ENCODE data around the gene EPHB1. TPM values are rescaled to one million over a fixed set of nuclear protein-coding genes. Genes with fewer than 3 reads are reported as not detected.

EPHB1 gene
- total RNA-seq, 1 donor from 2014 or later, result 16.3 TPM

DNA sequence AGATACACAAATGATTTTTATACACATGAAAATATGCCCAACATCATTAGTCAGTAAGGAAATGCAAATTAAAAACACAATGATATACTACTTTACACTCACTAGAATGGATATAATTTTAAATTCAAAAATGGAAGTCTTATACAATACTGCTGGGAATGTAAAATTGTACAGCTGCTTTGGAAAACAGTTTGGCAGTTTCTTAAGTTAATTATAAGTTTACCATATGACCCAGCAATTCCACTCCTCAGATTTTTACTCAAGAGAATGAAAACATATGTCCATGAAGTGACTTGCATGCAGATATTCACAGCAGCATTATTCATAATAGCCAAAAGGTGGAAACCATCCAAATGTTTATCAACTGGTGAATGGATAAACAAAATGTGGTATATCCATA, 281.3 kb downstream of the EPHB1 start:
- Mint-ChIP-seq H3K9me3 (ENCODE audit: unreplicated experiment) (peaks cover 4% of the 10 kb centered on the region), H3K4me1 (ENCODE audit: low read depth, unreplicated experiment) (peaks cover 6% of the 10 kb centered on the region), H3K36me3 (ENCODE audit: unreplicated experiment) (peaks cover 10% of the 10 kb centered on the region), H3K27me3 (ENCODE audit: unreplicated experiment) (peaks cover 5% of the 10 kb centered on the region), H3K4me3 (ENCODE audit: unreplicated experiment) (no peak overlapping the region), H3K27ac (ENCODE audit: unreplicated experiment) (no peak overlapping the region)
- no peak for DNase-seq
- TF ChIP-seq, protein P1, sequence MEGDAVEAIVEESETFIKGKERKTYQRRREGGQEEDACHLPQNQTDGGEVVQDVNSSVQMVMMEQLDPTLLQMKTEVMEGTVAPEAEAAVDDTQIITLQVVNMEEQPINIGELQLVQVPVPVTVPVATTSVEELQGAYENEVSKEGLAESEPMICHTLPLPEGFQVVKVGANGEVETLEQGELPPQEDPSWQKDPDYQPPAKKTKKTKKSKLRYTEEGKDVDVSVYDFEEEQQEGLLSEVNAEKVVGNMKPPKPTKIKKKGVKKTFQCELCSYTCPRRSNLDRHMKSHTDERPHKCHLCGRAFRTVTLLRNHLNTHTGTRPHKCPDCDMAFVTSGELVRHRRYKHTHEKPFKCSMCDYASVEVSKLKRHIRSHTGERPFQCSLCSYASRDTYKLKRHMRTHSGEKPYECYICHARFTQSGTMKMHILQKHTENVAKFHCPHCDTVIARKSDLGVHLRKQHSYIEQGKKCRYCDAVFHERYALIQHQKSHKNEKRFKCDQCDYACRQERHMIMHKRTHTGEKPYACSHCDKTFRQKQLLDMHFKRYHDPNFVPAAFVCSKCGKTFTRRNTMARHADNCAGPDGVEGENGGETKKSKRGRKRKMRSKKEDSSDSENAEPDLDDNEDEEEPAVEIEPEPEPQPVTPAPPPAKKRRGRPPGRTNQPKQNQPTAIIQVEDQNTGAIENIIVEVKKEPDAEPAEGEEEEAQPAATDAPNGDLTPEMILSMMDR (IDR thresholded peaks at IDR 0.05; ENCODE audit: partially characterized antibody, unreplicated experiment), result no peak

GRCh38 chr3:135077186-135077585, 282.1 kb downstream of the EPHB1 start:
- TF ChIP-seq, protein P1 (IDR thresholded peaks at IDR 0.05; ENCODE audit: partially characterized antibody, unreplicated experiment), result no peak
- Mint-ChIP-seq H3K4me3 (ENCODE audit: unreplicated experiment) (no peak overlapping the region), H3K27me3 (ENCODE audit: unreplicated experiment) (peaks cover 5% of the 10 kb centered on the region), H3K9me3 (ENCODE audit: unreplicated experiment) (peaks cover 5% of the 10 kb centered on the region), H3K36me3 (ENCODE audit: unreplicated experiment) (peaks cover 10% of the 10 kb centered on the region), H3K27ac (ENCODE audit: unreplicated experiment) (no peak overlapping the region), H3K4me1 (ENCODE audit: low read depth, unreplicated experiment) (peaks cover 13% of the 10 kb centered on the region)
- DNase-seq, result no peak

DNA sequence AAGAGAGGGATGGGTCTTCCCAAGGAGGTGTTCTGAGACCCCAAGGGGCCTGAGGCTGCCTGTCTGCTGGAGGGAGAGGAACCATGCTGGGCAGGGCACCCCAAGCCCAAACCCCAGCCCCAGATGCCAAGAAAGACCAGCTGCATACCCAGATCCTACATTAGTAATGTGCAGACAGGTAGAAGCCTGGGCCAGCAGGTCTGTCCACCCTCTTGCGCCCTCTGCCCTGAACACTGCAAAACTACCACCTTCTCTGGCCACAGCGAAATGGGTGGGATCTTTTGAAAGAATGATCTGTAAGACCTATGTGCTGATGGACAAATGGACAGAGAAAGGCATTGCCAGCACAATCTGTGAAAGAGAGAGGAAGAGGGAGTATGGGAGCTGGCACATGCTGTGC, 283.2 kb downstream of the EPHB1 start:
- peaks cover 5% of the 10 kb centered on the region for H3K36me3 Mint-ChIP-seq (ENCODE audit: unreplicated experiment)
- no peak for DNase-seq
- no peak overlapping the region for H3K27ac Mint-ChIP-seq (ENCODE audit: unreplicated experiment)
- TF ChIP-seq, protein P1 (IDR thresholded peaks at IDR 0.05; ENCODE audit: partially characterized antibody, unreplicated experiment), result no peak
- H3K4me1 Mint-ChIP-seq (ENCODE audit: low read depth, unreplicated experiment), result peaks cover 16% of the 10 kb centered on the region
- peaks cover 5% of the 10 kb centered on the region for H3K27me3 Mint-ChIP-seq (ENCODE audit: unreplicated experiment)
- H3K4me3 Mint-ChIP-seq (ENCODE audit: unreplicated experiment), result no peak overlapping the region
- H3K9me3 Mint-ChIP-seq (ENCODE audit: unreplicated experiment), result peaks cover 5% of the 10 kb centered on the region

DNA sequence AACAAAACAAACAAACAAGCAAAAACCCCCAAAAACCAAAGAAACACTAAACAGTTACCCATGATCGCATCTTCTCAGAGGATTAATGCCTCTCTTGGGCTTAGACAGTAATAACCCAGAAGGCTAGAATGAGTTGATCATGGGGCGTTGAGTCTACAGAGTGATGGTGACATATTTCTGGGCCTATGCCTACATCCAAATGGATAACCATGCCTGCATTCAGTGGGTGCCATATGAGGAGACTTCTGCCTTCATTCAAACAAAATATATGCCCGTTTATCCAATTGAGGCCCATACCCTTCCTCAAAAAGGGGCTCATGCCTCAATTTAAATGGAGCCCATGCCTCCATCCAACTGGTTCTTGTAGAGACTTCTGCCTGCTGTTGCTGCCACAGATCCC, 284.0 kb downstream of the EPHB1 start:
- H3K27ac Mint-ChIP-seq (ENCODE audit: unreplicated experiment), result no peak overlapping the region
- H3K9me3 Mint-ChIP-seq (ENCODE audit: unreplicated experiment), result peaks cover 5% of the 10 kb centered on the region
- peaks cover 16% of the 10 kb centered on the region for H3K4me1 Mint-ChIP-seq (ENCODE audit: low read depth, unreplicated experiment)
- no peak overlapping the region for H3K4me3 Mint-ChIP-seq (ENCODE audit: unreplicated experiment)
- DNase-seq, result no peak
- peaks cover 5% of the 10 kb centered on the region for H3K27me3 Mint-ChIP-seq (ENCODE audit: unreplicated experiment)
- TF ChIP-seq, protein P1 (IDR thresholded peaks at IDR 0.05; ENCODE audit: partially characterized antibody, unreplicated experiment), result no peak
- peaks cover 5% of the 10 kb centered on the region for H3K36me3 Mint-ChIP-seq (ENCODE audit: unreplicated experiment)

DNA sequence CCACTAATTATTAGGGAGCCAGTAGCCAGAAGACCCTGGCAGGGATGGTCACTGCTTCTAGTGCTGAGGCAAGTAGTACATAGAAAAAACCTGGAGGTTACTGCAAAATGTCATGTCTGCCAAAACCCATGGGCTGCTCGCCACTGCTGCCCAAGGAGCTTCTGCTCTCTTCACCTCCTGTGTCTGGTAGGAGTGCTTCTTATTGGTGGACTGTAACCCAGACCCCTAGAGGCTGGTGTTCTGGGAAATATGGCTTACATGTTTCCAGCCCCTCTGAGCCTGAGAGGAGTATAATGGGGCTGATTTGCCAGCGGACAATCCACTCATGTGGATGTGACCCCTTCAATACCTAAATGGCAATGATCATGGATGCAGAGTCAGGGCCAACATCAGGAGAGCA, 286.4 kb downstream of the EPHB1 start:
- Mint-ChIP-seq H3K4me1 (ENCODE audit: low read depth, unreplicated experiment) (peaks cover 21% of the 10 kb centered on the region), H3K9me3 (ENCODE audit: unreplicated experiment) (peaks cover 9% of the 10 kb centered on the region), H3K27ac (ENCODE audit: unreplicated experiment) (peak overlapping the region; percentile 71), H3K4me3 (ENCODE audit: unreplicated experiment) (peak overlapping the region; percentile 18), H3K36me3 (ENCODE audit: unreplicated experiment) (peaks cover 5% of the 10 kb centered on the region), H3K27me3 (ENCODE audit: unreplicated experiment) (peaks cover 5% of the 10 kb centered on the region)
- TF ChIP-seq, protein P1 (IDR thresholded peaks at IDR 0.05; ENCODE audit: partially characterized antibody, unreplicated experiment), result no peak
- no peak for DNase-seq

Measured in glutamatergic neuron (in vitro differentiated cells).